CD4-positive, alpha-beta T cell treated with Interleukin-2 at 100 ng/mL for 4 hours (primary cell): Measurements from ENCODE around the gene GPC2.

Source experiments
- DNase-seq: peaks from one replicate; pipeline ENCODE4 v3.0.0-alpha.2; 2020; ENCODE audit warnings: low spot score

GPC2 gene

DNA sequence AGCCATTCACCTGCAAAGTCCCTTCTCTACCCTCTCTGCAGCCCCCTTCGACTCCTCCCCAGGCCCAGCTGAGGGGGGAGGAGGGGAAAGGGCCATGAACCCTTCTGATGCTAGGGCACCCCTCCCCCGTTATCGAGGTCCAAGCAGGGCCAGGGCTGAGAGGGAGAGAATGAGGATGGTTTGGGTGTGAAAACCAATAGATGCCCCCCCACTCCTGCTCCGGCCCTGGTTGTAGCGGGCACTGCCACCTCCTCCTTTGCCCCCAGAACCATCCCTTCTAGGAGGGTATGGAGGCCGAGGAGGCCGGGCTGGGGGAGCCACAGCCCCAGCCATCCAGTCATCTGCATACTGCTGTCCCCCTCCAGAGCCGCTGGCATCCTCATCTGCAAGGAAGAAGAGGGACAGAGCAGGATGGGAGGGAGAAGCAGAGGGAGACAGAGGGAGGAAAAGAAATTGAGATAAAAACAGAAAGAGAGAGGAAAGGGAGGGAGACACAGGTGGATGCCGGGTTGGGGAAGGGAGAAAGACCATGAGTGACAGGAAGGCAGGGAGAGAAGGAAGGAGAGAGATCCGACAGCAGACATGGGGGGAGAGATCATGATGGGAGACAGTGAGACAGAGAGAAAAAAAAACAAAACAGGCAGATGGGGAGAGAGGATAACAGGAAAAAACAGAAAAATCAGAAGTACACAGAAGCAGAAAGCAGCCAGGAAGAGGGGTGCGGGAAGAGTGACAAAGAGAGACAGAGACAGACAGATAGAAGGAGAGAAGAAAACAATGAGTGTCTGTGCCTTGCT is 6.9 kb downstream of the GPC2 start:
- no peak for DNase-seq

DNA sequence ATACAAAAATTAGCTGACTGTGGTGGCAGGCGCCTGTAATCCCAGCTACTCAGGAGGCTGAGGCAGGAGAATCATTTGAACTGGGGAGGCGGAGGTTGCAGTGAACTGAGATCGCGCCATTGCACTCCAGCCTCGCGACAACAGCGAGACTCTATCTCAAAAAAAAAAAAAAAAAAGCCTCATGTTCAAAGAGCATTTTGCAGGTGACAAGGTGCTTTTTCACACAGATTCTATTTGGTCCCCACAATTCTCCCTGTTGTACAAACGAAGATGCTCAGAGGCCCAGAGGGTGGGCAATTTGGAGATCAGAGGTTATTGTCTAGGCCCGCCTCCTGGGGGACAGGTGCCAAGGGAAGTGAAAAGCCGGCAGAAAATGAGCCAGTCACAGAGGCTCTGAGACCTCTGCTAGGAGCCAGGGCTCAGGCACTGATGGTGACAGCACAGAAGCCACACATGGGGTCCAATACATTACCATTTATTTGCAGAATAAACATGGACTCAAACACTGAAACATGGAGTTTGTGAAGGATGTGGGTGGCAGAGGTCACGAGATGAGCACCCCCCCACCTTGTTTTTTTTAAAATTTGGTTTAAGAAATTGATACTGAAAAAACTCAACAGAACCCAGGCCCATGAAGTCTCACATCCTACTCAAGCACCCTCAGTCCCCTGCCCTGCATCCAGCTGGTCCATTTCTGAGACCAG is 7.9 kb downstream of the GPC2 start:
- DNase-seq = no peak

DNA sequence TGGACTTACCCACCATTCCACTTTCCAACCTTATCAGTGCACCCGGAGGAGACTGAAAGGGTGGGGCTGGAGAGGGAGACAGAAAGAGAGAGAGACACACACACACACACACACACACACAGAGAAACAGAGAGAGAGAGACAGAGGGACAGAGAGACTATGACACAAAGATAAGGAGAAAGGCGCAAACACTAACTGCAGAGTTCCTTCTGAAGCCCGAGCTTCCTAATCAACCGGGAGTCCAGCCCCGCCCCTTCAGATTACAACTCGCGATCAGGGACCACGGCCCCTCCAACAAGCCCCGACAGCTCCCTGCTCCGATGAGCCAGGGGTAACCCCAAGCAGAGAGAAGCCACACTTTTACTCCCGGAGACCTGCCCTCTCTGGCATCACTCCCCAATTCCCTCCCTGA is 9.3 kb downstream of the GPC2 start:
- DNase-seq = no peak

DNA sequence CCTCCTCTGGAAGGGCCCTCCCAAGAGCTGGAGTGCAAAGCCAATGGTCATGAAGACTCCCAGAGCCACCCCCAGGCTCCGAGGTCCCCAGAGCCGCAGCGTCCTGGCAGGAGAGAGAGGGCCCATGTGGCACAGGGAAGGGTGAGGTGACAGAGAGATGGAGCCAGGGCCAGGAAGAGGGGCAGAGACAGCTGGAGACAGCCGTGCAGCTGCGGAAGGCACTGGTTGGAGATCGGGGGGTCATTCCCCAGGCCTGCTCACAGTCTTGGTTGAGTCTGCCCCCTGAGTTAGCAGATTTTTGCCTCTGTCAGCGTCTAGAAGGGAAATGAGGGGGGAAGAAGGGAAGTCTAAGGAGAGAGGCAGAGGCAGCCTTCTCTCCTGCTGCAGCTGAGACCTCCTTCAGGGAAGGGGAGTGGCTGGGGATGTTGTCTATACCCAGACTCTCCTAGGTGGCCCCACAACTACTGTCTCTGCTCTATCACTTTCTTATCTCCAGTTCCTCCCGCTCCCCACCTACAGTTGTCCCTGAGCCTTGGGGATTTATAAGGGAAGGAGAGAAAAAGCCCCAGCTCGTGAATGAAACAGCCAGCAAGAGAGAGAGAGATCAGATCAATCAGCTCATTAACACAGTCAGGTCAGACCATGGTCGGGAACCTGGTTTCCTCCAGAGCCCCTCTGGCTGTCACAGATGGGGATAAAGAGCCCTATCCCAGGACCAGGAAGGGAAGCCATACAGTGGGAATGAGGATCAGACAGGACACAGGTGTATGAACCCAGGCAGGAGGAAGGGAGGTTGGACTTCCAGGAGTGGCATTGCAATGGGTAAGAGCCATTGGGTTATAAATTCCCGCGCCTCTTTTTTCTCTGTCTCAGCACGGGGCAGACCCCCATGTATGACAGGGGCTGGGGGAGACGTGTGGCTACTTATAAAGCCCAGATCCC is 9.9 kb downstream of the GPC2 start:
- DNase-seq = no peak

- DNase-seq = peak; percentile 39
Observed at GRCh38 chr7:100166317-100166940, 10.8 kb downstream of the GPC2 start.

DNA sequence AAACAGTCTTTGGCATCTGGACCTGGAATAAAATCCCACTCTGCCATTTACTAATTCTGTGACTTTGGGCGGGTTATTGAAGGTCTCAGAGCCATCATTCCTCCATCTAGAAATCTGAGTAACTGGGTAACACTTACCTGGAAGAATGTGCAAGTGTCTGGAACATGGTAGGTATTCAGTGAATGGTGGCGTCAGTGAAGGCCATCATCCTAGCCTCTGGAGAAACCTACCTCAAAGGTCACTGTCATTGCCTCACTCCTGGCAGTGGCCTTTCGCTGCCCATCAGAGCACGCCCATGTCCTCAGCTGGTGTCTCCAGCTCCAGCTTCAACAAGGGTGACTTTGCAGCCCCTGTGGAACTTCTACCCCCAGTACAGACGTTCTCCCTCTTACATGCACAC is 13.3 kb downstream of the GPC2 start:
- no peak for DNase-seq

DNA sequence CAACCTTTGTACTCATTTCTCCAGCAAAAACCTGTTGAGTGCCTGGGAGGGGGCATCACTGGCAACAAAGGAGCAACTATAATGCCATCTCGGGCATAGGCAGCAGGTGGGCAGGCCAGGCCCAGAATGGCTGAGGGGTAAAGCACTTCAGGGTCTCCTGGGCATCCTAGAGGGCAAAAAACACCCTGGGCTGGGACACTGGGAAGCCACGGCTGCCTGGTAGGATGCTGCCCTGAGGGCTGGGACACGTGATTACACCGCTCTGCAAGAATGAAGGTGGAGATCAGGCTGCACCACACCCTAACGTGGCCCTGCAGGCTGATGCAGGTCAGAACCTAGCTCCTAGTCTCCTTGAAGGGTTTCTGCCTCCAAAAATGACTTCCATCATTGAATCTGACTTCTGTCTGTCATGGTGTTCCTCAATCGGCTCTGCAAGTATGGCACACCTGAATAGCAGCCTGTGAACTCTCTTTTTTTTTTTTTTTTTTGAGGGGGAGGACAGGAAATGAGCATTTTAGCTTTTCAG is 14.1 kb downstream of the GPC2 start:
- DNase-seq = peak; percentile 16

GRCh38 chr7:100160067-100160466 is 17.1 kb downstream of the GPC2 start:
- no peak for DNase-seq

DNA sequence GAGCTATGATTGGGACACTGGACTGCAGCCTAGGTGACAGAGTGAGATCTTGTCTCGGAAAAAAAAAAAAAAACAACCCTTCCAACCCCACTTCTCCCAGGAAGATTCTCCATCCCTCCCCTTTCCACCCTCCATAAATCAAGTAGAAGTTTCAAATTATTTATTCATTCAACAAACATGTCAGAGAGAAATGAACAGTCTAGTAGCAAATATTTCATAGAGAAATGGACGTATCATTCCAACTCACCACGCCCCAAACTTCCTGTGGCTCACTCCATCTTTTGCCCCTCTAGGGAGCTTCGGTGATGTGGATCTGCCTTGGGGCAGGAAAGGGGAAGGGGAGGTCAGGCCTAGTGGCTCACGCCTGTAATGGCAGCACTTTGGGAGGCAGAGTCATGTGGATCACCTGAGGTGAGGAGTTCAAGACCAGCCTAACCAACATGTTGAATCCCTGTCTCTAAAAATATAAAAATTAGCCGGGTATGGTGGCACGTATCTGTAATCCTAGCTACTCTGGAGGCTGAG is 18.0 kb downstream of the GPC2 start:
- DNase-seq = no peak

GRCh38 chr7:100158229-100159098 is 18.7 kb downstream of the GPC2 start, which contains the start of gene TRAPPC14:
Gene TRAPPC14, minus strand, starts transcription at chr7:100158723. Its CDS starts 224 bp downstream, at chr7:100158499.
- DNase-seq = peak; percentile 88

DNA sequence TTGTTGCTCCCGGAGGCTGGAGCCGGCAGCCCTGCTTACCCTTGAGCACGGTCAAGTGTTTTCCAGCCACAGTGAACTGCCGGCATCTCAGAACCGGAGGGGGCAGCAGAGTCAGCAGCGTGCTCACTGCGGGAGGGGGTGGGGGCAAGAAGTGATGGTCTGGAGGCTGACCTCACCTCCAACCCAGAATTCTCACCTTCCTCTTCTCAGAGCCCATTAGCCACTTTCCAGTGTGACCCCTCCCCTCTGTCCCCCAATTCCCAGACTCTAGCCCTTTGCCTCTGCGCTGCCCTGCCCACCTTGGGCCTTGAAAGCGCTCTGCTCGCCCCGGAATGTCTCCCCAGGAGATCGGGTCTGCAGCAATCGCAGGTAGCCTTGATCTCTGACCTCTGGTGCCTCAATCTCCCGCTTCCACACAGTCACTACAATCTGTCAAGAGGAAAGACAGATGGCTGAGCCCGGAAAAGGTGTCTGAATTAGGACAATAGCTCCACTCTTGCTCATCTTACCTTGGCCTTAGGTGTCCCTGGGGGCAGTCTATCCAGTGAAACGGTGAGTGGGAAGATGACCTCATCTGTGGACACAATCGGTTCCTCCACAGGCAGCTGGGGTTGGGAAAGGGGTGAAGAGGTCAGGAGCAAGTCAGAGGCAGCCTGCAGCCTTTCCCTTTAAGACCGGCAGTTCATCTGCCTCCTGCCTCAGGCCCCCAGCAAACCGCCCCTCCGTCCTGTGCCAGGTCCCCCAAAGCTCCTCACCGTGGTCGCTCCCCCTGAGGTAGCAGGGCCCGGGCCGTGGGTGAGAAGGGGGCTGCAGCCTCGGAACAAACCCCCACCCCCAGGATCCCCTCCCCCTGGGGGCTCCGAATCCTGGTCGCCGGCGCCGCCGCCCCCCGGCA is 19.6 kb downstream of the GPC2 start:
- no peak for DNase-seq

- DNase-seq = no peak
Observed at GRCh38 chr7:100157069-100157333, 20.2 kb downstream of the GPC2 start.

DNA sequence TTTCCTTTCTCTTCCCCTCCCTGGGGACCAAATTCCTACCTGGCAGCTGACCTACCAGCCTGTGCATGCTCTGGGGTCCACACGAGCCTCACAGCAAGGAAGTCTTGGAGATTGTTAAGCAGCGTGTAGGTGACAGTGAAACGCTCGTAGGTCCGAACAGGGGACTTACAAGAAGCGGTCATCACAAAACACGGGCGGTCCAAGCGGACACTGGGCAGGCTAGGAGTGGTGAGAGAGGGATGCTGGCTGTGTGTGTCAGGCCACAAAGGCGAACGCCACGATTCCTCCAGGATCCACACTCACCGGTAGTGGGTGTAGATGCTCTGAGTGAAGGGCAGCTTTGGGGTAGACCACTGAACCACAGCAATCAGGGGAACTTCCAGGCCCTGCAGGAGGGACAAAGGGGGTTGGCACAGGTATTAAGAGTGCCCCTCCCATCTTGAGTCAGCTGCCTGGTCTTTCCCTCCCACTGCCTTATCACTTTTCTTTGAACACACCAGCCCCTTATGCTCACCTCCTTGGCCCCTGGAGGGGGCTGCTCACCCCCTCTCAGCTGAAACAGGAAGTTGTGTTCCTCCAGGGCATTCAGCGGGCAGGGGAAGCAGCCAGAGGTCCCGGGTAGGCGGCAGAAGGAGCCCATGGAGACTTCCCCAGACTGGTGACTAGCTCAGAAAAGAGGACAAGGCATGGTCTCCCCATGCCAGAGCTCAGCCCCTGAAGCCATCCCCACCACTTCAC is 20.7 kb downstream of the GPC2 start:
- DNase-seq = peak; percentile 43

GRCh38 chr7:100155553-100156317 is 21.4 kb downstream of the GPC2 start:
- DNase-seq = no peak

- no peak for DNase-seq
Observed at GRCh38 chr7:100154651-100155491, 22.3 kb downstream of the GPC2 start.

- no peak for DNase-seq
Observed at GRCh38 chr7:100153708-100154535, 23.3 kb downstream of the GPC2 start.
